Bronchial epithelial cell (primary cell): ENCODE measurements around the gene DPH5. TPM values are rescaled to one million over a fixed set of nuclear protein-coding genes. Genes with fewer than 3 reads are reported as not detected.
"Not testable (repeated sequence)": the region's sequence is repeated elsewhere in the genome, so short reads cannot be mapped to it uniquely, and the experiment has no call there.

ENCODE experiments used
- DNase-seq: peaks from one replicate; pipeline ENCODE4 v3.0.0-alpha.2; 2010; ENCODE audit warnings: low read depth
- FAIRE-seq: peaks from 2 replicates; lab custom pipeline; 2011; peaks lifted over from hg19 to GRCh38; lab: Jason Lieb, UNC
- H3K27me3 ChIP-seq: 2 replicates; pipeline ENCODE4 v1.5.1; 2011; ENCODE audit warnings: low read length; ENCODE audit not compliant: control insufficient read depth, insufficient read depth
- H3K36me3 ChIP-seq: 2 replicates; pipeline ENCODE4 v1.5.1; 2011; ENCODE audit warnings: low read length; ENCODE audit not compliant: control insufficient read depth, insufficient read depth
- H3K4me3 ChIP-seq: 2 replicates; pipeline ENCODE4 v1.5.1; 2011; ENCODE audit warnings: mild to moderate bottlenecking, low read depth, low read length, control low read depth
- total RNA-seq: library from RNA; depleted of rRNA; stranded (reverse); fragments of >200 nt; gene quantifications from 2 replicates; pipeline ENCODE4 v1.2.1, GENCODE V29; 2014
- TF ChIP-seq, protein P1 (sequence below): IDR thresholded peaks from 2 replicates; pipeline ENCODE4 v1.5.1; 2011; ENCODE audit warnings: mild to moderate bottlenecking, moderate library complexity, low read length, control low read depth, inconsistent platforms; ENCODE audit not compliant: insufficient read depth, severe bottlenecking

DPH5 gene
- total RNA-seq, 1 donor from 2014 or later = 42.4 TPM

GRCh38 chr1:100959502-100960060, 66.0 kb downstream of the DPH5 start:
- Histone ChIP-seq H3K4me3 (no peak overlapping the region), H3K27me3 (no peaks in the 10 kb centered on the region), H3K36me3 (peaks cover 3% of the 10 kb centered on the region)
- TF ChIP-seq, protein P1, sequence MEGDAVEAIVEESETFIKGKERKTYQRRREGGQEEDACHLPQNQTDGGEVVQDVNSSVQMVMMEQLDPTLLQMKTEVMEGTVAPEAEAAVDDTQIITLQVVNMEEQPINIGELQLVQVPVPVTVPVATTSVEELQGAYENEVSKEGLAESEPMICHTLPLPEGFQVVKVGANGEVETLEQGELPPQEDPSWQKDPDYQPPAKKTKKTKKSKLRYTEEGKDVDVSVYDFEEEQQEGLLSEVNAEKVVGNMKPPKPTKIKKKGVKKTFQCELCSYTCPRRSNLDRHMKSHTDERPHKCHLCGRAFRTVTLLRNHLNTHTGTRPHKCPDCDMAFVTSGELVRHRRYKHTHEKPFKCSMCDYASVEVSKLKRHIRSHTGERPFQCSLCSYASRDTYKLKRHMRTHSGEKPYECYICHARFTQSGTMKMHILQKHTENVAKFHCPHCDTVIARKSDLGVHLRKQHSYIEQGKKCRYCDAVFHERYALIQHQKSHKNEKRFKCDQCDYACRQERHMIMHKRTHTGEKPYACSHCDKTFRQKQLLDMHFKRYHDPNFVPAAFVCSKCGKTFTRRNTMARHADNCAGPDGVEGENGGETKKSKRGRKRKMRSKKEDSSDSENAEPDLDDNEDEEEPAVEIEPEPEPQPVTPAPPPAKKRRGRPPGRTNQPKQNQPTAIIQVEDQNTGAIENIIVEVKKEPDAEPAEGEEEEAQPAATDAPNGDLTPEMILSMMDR = no peak
- FAIRE-seq = no peak
- peak; percentile 22 for DNase-seq

DNA sequence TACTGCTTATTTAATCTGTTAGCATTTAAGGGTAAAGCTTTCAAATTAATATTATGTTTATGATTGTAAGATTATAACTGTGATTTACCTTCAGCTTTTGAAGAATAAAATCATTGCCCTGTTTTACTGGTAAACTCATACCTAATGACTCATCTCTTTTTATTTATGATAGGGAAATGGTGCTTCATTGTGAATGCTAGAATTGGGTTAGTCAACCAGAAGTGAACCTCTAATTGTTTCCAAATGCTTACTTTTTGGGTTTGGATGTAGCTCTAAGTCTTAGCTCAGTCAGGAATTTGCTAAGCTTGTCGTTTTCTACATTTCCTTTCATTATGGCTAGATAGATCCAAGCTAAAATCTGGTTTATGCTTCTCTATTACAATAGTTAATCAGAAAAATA, 70.3 kb downstream of the DPH5 start:
- peaks cover 2% of the 10 kb centered on the region for H3K36me3 ChIP-seq
- FAIRE-seq = no peak
- H3K27me3 ChIP-seq = no peaks in the 10 kb centered on the region
- H3K4me3 ChIP-seq = no peak overlapping the region
- DNase-seq = peak; percentile 63
- TF ChIP-seq, protein P1 = no peak

DNA sequence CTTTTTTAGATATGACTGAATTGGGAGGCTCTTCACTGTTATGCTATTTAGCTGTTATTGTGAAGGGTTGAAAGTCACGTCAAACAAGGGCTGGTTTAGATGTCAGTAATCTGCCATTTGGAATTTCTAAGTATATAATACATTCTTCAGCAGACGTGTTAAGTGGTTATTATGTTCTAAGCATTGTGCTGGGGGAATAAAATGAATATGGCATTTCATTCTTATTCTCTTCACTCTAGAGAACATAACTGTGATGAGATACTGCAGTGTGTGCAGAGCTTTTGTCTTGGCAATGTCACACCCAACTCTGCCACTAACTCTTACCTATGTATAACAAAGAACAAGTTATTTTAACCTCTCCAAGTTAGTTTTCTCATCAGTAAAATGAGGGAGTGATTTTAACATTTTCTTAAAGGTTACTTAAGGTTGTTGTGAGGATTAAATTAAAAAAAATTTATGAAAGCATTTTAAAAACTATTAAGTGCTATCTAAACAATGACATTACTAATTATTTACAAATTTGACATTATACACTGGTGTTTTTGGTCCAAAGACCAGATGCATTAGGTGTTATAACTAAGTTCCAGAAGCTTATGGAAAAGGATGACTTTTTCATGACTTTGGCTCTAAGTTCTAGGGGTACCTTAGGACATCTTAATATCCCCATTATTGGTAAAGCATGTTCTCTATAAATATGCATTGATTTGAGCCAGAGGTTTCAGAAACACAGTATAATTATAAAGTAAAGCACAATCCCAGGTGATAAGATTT, 71.4 kb downstream of the DPH5 start:
- H3K4me3 ChIP-seq = no peak overlapping the region
- TF ChIP-seq, protein P1 = no peak
- FAIRE-seq (no peak), DNase-seq (no peak)
- peaks cover 2% of the 10 kb centered on the region for H3K36me3 ChIP-seq
- no peaks in the 10 kb centered on the region for H3K27me3 ChIP-seq

- not testable (repeated sequence) for H3K36me3 ChIP-seq, H3K4me3 ChIP-seq, FAIRE-seq, H3K27me3 ChIP-seq
- peak; percentile 65 for DNase-seq
Observed at GRCh38 chr1:100952970-100953369, 72.6 kb downstream of the DPH5 start.

GRCh38 chr1:100952104-100952745, 73.4 kb downstream of the DPH5 start:
- DNase-seq (peak; percentile 55), FAIRE-seq (no peak)
- TF ChIP-seq, protein P1 = no peak
- H3K4me3 ChIP-seq = no peak overlapping the region
- peaks cover 2% of the 10 kb centered on the region for H3K36me3 ChIP-seq
- H3K27me3 ChIP-seq = no peaks in the 10 kb centered on the region

- no peaks in the 10 kb centered on the region for H3K27me3 ChIP-seq
- no peak for FAIRE-seq
- TF ChIP-seq, protein P1 = no peak
- H3K36me3 ChIP-seq = peaks cover 2% of the 10 kb centered on the region
- no peak for DNase-seq
- no peak overlapping the region for H3K4me3 ChIP-seq
Observed at GRCh38 chr1:100950781-100951180, 74.8 kb downstream of the DPH5 start.
